Stimulated activated naive CD4-positive, alpha-beta T cell (primary cell): ENCODE measurements around the gene UBN1.
"Not testable (repeated sequence)": the region's sequence is repeated elsewhere in the genome, so short reads cannot be mapped to it uniquely, and the experiment has no call there.

ENCODE experiments used
- DNase-seq, 6 experiments: peaks; one replicate each; lab custom pipeline; 2025; lab: John Stamatoyannopoulos, UW

The UBN1 gene

DNA sequence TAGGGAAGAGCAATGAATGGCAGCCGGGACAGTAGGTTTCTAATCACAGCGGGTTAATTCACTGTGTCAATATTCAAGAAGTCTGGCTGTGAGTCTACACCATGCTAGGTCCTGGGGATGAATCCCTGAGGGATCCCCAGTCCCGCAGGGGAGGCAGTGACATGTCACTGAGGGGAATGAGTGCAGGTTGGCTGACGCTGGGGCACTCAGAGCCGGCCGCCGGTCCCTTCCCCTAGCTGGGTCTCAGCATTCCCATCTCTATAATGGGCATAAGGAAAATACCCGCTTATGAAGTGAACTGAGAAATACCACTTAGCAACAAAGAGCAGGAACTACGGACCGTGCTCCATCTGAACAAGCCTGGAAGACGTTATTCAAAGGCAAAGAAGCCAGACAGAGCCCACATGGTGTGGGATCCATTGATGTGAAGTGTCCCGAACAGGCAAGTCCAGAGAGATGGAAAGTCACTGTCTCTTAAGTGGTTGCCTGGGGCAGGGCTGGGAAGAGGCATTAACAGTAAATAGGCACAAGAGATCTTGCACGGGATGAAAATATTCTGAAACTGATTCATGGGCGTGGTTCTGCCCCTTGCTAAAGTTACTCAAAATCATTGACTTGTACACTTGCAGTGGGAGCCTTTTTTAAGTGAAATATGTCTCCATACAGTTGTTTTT is 57.8 kb downstream of the UBN1 start:
- DNase-seq: no peak

DNA sequence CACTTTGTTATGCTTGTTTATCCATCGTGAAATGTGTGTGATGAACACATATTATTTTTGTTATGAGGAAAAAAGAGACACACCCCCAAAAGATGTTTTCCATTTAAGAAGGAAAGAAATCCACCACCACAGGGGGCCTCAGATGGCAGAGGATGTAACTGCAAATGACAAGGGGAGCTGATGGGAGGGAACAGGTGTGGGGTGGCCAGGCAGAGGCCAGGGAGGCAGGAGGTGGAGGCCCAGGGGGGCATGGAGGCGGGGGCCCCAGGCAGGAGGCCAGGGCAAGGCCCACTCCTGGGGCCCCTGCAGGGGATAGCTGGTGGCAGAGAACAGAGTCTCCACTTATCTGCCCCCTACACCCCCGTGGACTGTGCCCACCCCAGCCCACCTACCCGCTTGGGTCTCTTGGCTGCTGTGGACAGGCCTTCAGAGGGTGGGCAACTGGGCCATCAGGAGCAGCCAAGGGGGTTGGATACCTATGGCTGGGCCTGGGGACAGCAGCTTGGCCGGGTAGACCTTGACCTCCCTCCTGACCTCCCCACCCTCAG is 61.6 kb downstream of the UBN1 start:
- no peak for DNase-seq

DNA sequence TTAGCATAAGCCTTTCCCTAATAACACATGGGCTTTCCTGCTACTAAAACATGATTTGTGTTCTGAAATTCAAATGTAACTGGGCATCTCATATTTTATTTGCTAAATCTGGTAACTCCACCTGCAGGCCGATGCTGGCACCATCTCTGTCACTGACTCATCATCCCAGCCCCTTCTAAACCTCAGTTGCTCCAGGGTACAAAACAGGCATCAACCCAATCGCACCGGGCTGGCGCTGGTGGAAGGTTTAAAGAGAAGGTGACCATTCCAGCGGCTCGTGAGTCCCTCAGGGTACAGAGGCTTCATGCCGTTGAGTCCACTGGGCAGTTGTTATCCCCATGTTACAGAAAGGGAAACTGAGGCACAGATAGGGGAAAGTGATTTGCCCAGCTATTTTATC is 62.5 kb downstream of the UBN1 start:
- no peak for DNase-seq

DNA sequence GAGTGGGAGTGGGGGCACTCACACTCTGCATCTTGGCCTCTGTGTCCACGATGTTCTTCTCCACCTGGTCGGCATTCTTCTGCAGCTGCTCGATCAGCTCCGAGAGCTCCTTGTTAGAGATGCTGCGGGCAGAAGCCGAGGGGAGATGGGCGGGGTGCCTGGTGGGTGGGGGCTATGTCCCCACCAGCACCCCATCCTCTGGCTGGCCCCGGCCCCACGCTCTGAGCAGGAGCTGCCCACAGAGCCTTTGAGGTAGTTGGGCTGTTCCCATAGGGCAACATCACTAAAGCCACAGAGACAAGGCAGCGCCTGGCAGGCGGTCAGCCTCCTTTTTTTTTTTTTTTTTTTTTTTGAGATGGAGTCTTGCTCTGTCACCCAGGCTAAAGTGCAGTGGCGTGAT is 63.5 kb downstream of the UBN1 start:
- no peak for DNase-seq

DNA sequence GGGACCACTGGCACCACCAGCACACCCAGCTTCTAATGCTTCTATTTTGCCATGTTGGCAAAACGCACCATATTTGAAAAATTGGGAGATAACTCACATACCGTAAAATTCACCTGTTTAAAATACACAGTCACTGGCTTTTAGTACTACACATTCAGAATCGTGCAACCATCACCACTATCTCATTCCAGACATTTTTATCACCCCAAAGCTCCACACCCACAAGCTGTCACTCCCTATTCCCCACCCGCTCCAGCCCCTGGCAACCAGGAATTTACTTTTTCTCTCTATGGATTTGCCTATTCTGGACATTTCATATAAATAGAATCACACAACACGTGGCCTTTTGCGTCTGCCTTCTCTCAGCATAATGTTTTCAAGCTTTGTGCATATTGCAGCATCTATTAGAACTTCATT is 64.7 kb downstream of the UBN1 start:
- no peak for DNase-seq

DNA sequence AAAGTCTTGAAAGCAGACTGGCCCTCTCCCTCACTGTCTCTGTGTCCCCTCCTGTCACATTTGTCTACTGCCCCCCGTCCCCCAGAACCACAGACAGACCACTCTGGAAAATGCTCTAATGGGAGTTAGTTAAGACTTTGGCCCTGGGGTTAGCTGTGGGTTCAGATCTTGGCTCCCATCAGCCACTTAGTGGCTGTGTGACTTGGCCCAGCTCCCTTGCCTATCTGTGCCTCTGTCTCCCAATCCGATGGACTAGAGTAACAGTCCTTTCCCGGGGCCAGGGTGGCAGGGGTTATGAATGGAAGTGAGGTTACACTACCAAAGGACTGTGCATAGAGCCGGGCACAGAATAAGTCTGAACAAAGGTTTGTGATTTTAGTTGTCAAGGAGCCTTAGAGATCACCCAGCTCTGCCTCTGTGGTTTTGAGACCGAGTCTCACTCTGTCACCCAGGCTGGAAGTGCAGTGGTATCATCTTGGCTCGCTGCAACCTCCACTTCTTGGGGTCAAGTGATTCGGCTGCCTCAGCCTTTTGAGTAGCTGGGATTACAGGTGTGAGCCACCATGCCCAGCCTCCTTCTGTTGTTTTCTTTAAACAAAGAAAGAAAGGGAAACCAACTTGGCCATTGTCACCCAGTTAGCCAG is 66.0 kb downstream of the UBN1 start:
- DNase-seq: no peak

DNA sequence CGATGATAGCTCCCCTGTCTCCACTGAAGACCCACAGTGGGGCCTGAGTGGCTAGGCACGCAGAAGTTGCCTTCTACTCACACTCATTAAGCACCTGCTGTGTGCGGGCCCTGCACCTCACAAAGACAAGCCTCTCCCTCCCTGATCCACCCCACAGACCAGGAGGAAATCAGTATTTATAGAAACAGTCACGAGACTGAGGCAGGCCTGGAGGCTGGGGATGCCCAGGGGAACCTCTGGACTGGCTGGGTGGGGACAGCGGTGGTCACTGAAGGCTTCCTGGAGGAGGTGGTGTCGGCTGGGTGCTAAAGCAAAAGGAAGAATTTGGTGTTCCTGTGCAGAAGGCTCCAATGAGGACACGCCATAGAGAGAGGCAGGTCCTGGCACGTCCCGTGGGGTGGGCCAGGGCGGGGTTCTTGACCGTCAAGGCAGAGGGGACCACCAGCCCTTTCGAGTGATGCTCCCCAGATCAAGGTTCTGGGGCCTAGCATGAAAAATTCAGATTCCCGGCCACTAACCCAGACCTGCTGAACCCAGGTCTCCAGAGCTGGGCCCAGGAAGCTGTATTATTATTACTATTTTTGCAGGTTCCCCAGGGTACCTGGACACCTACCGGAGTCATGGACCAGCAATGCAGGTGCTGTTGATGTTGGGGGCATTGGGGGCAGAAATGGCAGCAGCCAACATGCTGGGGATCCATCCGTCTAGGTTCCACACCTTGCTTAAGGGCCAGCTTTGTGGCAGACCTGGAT is 66.7 kb downstream of the UBN1 start:
- no peak for DNase-seq

DNA sequence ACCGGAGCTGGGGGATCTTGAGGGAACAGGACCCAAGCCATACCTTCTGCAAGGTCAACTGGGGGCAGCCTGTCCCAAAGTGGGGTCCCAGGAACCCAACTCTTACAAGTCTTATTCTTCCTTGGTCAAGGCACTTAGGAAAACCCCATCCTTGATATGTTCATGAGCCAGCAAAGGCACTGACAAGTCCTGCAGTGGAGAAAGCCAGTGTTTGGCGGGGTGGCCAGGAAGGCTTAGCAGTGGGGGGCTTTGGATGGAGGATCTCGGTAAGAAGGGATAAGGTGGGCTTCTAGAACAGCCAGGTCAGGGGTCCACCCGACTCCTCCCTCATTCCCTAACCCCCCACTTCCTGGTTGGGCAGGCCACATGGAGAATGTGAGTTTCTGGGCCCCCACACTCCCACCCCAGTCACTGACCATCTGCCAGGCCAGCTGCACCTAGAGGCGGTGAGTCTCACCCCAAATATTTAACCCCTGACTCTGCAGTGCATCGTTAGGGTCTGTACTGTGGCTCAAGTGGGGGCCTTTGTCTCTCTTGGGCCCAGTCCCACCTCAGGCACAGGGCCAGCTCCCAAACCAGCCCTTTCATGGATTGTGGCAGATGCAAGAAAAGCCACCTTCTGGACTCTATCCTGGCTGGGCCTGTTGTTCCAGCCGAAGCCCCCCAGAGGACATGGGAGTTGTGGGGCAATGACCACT is 67.4 kb downstream of the UBN1 start:
- DNase-seq: no peak

DNA sequence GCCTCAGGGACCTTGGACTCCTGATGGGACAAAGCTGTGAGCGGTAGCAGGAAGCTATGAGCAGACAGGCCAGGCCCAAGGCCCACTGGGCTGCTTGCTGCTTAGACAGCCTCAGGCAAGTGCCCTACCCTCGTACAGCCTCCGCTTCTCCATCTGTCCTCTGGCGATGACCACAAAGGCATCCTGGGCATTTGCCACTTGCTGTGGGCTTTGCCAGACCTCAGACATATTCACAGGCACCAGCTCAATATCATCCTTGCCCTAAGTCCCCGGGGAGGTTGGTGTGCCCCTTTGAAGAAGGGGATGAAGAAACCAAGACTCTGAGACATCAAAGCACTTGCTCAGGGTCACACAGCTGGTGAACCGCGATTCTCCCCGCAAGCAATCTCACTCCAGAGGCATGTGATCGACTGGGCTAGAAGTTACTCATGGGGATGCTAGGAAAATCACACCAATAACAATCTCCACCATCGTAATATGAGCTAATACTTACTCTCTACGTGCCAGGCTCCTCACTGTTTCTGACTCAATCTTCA is 68.0 kb downstream of the UBN1 start:
- DNase-seq: no peak

DNA sequence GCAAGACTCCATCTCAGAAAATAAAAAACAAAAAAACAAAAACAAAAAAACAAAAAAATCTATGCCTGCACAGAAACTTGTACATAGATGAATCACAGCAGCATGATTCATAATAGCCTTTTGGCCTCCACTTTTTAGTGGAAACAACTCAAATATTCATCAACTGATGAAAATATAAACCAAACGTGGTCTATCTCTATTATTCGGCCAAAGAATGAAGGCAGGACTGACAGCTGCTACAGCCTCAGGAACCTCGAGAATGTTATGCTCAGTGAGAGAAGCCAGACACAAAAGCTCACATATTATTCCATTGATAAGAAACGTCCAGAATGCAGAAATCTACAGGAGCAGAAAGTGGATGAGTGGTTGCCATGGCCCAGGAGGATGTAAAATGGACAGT is 69.8 kb downstream of the UBN1 start:
- DNase-seq: no peak

DNA sequence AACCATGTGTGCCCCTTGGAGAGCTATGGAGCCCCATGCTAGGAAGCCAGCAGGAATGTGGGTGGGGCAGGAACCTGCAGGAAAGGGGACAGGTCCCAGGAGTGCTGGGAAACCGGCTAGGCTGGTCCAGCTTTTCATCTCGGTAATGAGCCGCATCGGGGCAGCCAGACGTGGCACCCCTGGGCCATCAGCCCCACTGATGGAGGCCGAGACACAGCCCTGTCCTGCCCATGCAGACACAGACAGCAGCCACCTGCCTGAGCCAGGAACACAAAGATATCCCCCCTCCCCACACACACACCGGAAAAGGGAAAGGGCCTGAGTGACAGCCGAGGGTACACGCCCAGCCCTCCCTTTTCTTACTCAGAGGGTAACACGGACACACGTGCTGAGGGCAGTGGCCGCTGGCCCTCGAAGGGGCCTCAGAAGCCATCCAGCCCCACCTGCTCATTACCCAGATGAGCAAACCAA is 71.5 kb downstream of the UBN1 start:
- DNase-seq: no peak

DNA sequence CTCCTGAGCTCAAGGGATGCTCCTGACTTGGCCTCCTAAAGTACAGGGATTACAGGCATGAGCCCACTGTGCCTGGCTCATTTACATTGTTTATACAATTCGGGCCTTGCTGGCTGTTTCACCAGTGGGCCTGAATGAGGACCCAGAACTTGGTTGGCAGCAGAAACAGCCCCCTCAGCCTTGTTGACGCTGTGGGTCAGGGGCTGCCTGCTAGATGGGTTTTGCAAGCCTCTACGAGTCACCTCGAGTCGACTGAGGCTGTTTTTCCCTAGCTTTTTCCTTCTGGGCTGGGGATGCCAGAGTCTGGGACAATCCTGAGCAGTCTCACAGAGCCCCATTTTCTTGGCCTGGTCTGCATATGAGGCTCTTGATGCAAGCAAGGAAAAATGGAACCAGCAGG is 73.5 kb downstream of the UBN1 start:
- DNase-seq: no peak

DNA sequence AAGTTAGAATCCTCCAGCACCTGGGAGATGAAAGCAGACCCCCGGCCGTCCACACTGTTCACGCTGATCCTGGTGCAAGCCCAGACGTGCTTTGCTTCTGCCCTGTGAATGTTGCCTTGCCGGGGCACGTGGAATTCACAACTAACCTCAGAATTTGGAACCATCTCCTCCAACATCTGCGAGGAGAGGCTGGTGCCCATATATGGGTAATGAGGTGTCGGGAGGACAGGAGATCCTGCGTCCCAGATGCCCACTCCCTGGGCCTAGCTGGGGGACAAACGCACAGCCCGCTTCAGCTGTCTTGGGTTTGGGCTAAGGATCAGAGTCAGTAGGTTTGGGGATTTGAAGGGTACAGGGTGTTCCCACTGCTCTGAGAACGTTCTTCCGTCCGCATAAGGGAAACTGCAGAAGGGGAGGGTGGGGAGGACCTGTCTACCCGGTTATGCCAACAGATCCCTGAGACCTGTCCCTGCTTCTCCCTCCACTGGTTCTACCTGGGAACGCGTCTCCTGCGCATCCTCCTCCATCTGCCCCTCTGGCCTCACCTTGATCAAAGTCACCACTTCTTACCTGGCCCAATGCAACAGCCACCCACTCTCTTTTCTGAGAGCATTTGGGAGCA is 75.6 kb downstream of the UBN1 start:
- DNase-seq: no peak

DNA sequence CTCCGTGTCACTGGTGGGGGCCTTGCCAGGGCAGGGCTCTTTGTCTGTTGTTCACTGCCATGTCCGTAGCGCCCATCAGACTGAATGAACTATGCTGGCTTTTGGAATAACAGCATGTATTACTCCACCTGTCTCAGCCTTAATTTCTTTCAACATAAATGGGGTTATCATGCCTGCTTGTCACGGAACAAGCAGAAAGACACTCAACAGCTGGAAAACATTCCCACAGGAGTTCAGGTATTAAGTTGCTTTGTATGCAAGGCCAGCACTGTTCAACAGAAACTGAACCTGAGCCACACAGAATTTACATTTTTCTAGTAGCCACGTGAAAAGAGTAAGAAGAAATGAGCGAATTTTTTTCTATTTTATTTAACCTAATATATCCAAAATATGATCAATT is 76.6 kb downstream of the UBN1 start:
- DNase-seq: no peak

DNA sequence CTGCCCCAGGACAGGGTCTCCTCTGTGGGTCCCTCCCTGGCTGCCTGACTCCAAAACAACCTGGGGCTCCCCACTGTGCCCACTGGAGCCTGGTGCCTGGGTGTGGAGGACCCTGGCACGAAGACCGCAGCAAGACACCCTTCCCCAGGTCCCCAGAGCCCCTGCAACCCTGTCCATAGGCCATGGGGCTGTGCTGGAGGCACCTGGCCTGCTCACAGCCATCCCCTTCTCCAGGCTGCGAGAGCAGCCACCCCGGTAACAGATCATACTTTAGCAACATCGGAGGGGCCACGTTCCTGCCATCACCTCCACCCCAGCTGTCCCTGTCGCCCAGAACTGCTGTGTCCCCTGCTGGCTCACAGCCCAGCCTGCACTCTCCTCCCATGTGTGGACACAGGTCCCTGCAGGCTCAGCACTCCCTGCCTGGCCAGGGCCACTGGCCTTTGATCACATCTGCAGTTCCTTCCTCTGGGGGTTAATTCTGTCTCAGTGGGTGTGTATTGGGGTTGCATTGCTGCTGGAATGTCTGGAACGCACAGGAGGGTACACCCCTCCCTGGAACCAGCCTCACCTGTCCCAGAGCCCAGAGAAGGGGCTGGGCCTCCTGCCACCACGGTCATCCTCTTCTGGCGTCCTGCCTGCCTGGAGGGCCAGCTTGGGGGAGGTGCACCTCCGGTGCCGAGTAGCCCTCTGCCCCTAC is 77.5 kb downstream of the UBN1 start:
- no peak for DNase-seq

DNA sequence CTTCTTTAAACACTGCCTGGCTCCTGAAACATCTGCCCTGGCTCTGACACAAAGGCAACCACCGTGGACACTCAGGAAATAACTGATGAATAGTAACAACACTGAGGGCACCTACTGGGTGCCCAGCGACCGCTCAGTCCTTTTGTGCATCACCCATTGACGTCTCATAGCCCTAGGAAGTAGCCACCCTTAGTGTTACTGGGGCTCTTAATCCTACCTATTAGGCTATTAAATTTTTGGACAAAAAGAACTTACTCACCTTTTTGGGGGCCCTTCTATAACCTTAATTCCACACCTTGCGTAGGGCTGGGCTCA is 78.0 kb downstream of the UBN1 start:
- DNase-seq: no peak

DNA sequence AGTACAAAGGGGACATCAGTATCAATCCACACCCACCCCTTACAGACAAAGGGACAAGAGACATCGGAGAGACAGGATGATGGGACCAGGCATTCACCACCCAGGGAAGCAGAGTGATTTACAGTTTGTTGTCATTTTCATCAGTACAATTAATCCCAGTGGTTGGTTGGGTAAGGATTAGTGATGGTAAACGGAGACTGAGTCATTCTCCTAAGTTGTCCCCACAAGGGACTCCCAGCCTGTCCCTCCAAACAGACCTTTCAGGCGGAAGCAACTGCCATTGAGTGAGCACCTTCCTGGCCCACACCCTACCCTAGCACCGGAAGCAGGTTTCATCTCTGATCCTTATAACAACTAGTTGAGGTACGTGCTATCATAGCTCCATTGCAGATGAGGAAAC is 78.5 kb downstream of the UBN1 start:
- no peak for DNase-seq

DNA sequence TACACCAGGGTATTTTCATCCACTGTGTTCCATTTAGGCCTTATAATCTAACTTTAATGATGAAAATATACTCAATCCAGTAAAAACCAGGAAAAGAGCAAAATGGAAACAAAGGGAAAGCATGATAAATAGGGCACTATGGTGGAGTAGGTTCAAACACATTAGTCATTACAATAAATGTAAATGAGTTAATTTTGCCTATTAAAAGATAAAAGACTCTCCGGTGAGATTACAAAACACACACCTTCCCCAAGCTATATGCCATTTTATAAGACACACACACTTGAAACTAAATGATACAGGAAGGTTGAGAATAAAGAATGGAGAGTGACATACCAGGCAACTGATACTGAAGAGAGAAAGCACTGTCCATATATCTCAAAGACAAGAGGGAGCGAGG is 79.6 kb downstream of the UBN1 start:
- DNase-seq: no peak

DNA sequence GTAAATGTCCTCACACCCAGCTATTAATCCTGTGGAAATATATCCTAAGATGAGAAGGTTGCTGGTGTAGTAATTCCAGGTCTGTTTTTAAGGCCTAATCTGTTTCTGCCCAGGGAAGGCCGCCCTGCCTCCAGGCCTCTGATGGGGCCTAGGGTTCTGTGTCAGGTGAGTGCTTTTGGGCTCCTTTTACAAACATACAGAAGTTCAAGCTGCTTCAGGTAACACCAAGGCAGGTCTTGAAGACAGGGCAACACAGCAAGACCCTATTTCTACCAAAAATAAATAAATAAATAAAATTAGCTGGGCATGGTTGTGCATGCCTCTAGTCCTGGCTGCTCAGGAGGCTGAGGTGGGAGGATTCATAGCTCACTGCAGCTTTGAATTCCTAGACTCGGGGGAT is 80.4 kb downstream of the UBN1 start:
- no peak for DNase-seq

DNA sequence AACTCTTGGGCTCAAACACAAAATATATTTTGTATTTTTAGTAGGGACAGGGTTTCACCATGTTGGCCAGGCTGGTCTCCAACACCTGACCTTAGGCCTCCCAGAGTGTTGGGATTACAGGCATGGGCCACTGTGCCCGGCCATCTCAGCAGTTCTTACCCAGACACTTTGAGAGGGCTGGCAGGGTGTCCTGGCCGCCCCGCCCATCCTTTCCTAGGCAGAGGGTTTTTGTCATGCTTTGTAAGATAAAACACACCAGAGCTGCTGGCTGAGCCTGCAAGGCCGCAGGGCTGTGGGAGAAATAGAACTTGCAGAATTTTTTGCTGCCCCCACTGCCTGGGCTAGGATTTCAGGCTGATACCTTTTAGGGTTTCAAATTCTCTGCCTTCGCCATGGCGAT is 80.9 kb downstream of the UBN1 start:
- DNase-seq: no peak

DNA sequence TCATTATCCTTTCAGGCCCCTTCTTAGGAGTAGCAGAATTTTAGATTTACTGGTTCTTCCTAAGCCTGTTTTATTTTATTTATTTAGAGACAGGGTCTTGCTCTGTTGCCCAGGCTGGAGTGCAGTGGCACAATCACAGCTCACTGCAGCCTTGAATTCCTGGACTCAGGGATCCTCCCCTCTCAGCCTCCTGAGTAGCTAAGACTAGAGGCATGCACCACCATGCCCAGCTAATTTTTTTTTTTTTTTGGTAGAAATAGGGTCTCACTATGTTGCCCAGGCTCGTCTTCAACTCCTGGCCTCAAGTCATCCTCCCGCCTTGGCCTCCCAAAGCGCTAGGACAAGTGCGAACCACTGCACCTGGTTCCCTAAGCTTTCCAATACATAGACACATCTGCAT is 82.3 kb downstream of the UBN1 start:
- not testable (repeated sequence) for DNase-seq
